Pulmonary artery endothelial cell (primary cell): Measurements from ENCODE around the gene HOXB4. TPM values are rescaled to one million over a fixed set of nuclear protein-coding genes. Genes with fewer than 3 reads are reported as not detected.

ENCODE experiments used
- DNase-seq: peaks from one replicate; pipeline ENCODE4 v3.0.0-alpha.2; 2011; ENCODE audit warnings: low read depth, low spot score
- total RNA-seq: library from RNA; depleted of rRNA; stranded (reverse); fragments of >200 nt; gene quantifications from 2 replicates; pipeline ENCODE4 v1.2.3, GENCODE V29; 2014

HOXB4 gene
- total RNA-seq, 1 donor from 2014 or later: 3.0 TPM

- no peak for DNase-seq
Observed at GRCh38 chr17:48559840-48560817, 18.0 kb downstream of the HOXB4 start.

- no peak for DNase-seq
Observed at GRCh38 chr17:48559122-48559839, 18.9 kb downstream of the HOXB4 start.

- no peak for DNase-seq
Observed at GRCh38 chr17:48558831-48559121, 19.4 kb downstream of the HOXB4 start.

GRCh38 chr17:48558057-48558830 is 19.9 kb downstream of the HOXB4 start:
- no peak for DNase-seq

GRCh38 chr17:48556576-48557401 is 21.4 kb downstream of the HOXB4 start:
- DNase-seq: no peak

GRCh38 chr17:48556229-48556575 is 21.9 kb downstream of the HOXB4 start:
- DNase-seq: no peak

- peak; percentile 80 for DNase-seq
Observed at GRCh38 chr17:48555258-48556228, 22.6 kb downstream of the HOXB4 start.

GRCh38 chr17:48554412-48555257 is 23.5 kb downstream of the HOXB4 start:
- DNase-seq: no peak

- DNase-seq: no peak
Observed at GRCh38 chr17:48553826-48554225, 24.3 kb downstream of the HOXB4 start.

GRCh38 chr17:48553190-48553547 is 25.0 kb downstream of the HOXB4 start:
- DNase-seq: no peak

GRCh38 chr17:48552466-48553189 is 25.5 kb downstream of the HOXB4 start:
- no peak for DNase-seq

GRCh38 chr17:48551596-48552465 is 26.3 kb downstream of the HOXB4 start:
- DNase-seq: no peak

GRCh38 chr17:48551214-48551555 is 27.0 kb downstream of the HOXB4 start:
- DNase-seq: no peak

GRCh38 chr17:48550502-48551213 is 27.5 kb downstream of the HOXB4 start:
- DNase-seq: no peak

- no peak for DNase-seq
Observed at GRCh38 chr17:48549914-48550501, 28.1 kb downstream of the HOXB4 start.

- no peak for DNase-seq
Observed at GRCh38 chr17:48549281-48549630, 28.9 kb downstream of the HOXB4 start.
